Measurements from ENCODE around the gene PEX11G. TPM values are rescaled to one million over a fixed set of nuclear protein-coding genes. Genes with fewer than 3 reads are reported as not detected.
"Not testable (repeated sequence)": the region's sequence is repeated elsewhere in the genome, so short reads cannot be mapped to it uniquely, and the experiment has no call there.

PEX11G gene
- total and polyA plus RNA-seq, 12 donors = 2.5 to 24.5 (median 13.8) TPM

- H3K36me3 ChIP-seq (replicated peaks in 1 of 2) = peaks cover 0 to 28% of the 10 kb centered on the region in 2 donors
- H3K27ac ChIP-seq = no peak overlapping the region
- WGBS, 4 donors = 98 to 100% (median 99%) methylated on average over 8 of the region's 8 CpGs
- H3K9me3 ChIP-seq (replicated peaks in 1 of 3) = no peaks in the 10 kb centered on the region
- no peak for TF ChIP-seq CTCF (IDR thresholded peaks at IDR 0.05)
- no peaks in the 10 kb centered on the region for H3K4me1 ChIP-seq (replicated peaks in 1 of 2)
- DNase-seq = no peak
- H3K27me3 ChIP-seq = no peaks in the 10 kb centered on the region
- H3K4me3 ChIP-seq = no peak overlapping the region
- intact Hi-C loops (cut with DNase I) = no loop called here
Measured at GRCh38 chr19:7454998-7455397, 33.8 kb downstream of the PEX11G start.

GRCh38 chr19:7450243-7451223 lies 38.3 kb downstream of the PEX11G start:
- Histone ChIP-seq H3K9me3 (replicated peaks in 1 of 3) (no peaks in the 10 kb centered on the region), H3K4me1 (replicated peaks in 1 of 2) (no peaks in the 10 kb centered on the region), H3K27me3 (no peaks in the 10 kb centered on the region), H3K4me3 (no peak overlapping the region), H3K27ac (no peak overlapping the region), H3K36me3 (replicated peaks in 1 of 2) (peaks cover 0 to 53% of the 10 kb centered on the region in 2 donors)
- TF ChIP-seq POLR2A (IDR thresholded peaks at IDR 0.05) = no peak
- TF ChIP-seq CTCF (IDR thresholded peaks at IDR 0.05) = no peak
- DNase-seq = no peak
- 77 to 86% (median 81%) methylated on average over 53 of the region's 53 CpGs for WGBS, 4 donors
- intact Hi-C loops (cut with DNase I) = no loop called here

GRCh38 chr19:7449391-7450070 lies 39.3 kb downstream of the PEX11G start:
- H3K4me1 ChIP-seq (replicated peaks in 1 of 2); H3K27ac ChIP-seq; H3K4me3 ChIP-seq; intact Hi-C loops (cut with DNase I); H3K27me3 ChIP-seq; DNase-seq; H3K9me3 ChIP-seq (replicated peaks in 1 of 3): not testable (repeated sequence)
- 96 to 100% (median 98%) methylated on average over 5 to 6 of the region's 6 CpGs for WGBS, 4 donors
- H3K36me3 ChIP-seq (replicated peaks in 1 of 2) = peaks cover 0 to 63% of the 10 kb centered on the region in 2 donors

- Histone ChIP-seq H3K27ac (no peak overlapping the region), H3K9me3 (replicated peaks in 1 of 3) (no peaks in the 10 kb centered on the region), H3K27me3 (no peaks in the 10 kb centered on the region), H3K4me1 (replicated peaks in 1 of 2) (no peaks in the 10 kb centered on the region), H3K4me3 (no peak overlapping the region), H3K36me3 (replicated peaks in 1 of 2) (peaks cover 0 to 64% of the 10 kb centered on the region in 2 donors)
- intact Hi-C loops (cut with DNase I) = no loop called here
- TF ChIP-seq POLR2A (IDR thresholded peaks at IDR 0.05) (no peak), CTCF (IDR thresholded peaks at IDR 0.05) (no peak)
- DNase-seq = no peak
- 94 to 100% (median 97%) methylated on average over 6 of the region's 6 CpGs for WGBS, 4 donors
Measured at GRCh38 chr19:7447648-7448047, 41.2 kb downstream of the PEX11G start.

All from adrenal gland (tissue), 12 donors.